Bronchial epithelial cell (primary cell): ENCODE results near the gene TMTC2. TPM values are rescaled to one million over a fixed set of nuclear protein-coding genes. Genes with fewer than 3 reads are reported as not detected.
"Not testable (repeated sequence)": the region's sequence is repeated elsewhere in the genome, so short reads cannot be mapped to it uniquely, and the experiment has no call there.

Experiments
- DNase-seq: peaks from one replicate; pipeline ENCODE4 v3.0.0-alpha.2; 2010; ENCODE audit warnings: low read depth
- FAIRE-seq: peaks from 2 replicates; lab custom pipeline; 2011; peaks lifted over from hg19 to GRCh38; lab: Jason Lieb, UNC
- H3K27me3 ChIP-seq: 2 replicates; pipeline ENCODE4 v1.5.1; 2011; ENCODE audit warnings: low read length; ENCODE audit not compliant: control insufficient read depth, insufficient read depth
- H3K36me3 ChIP-seq: 2 replicates; pipeline ENCODE4 v1.5.1; 2011; ENCODE audit warnings: low read length; ENCODE audit not compliant: control insufficient read depth, insufficient read depth
- H3K4me3 ChIP-seq: 2 replicates; pipeline ENCODE4 v1.5.1; 2011; ENCODE audit warnings: mild to moderate bottlenecking, low read depth, low read length, control low read depth
- total RNA-seq: library from RNA; depleted of rRNA; stranded (reverse); fragments of >200 nt; gene quantifications from 2 replicates; pipeline ENCODE4 v1.2.1, GENCODE V29; 2014
- TF ChIP-seq, protein P1 (sequence below): IDR thresholded peaks from 2 replicates; pipeline ENCODE4 v1.5.1; 2011; ENCODE audit warnings: mild to moderate bottlenecking, moderate library complexity, low read length, control low read depth, inconsistent platforms; ENCODE audit not compliant: insufficient read depth, severe bottlenecking

The TMTC2 gene
- total RNA-seq, 1 donor from 2014 or later = 10.5 TPM

DNA sequence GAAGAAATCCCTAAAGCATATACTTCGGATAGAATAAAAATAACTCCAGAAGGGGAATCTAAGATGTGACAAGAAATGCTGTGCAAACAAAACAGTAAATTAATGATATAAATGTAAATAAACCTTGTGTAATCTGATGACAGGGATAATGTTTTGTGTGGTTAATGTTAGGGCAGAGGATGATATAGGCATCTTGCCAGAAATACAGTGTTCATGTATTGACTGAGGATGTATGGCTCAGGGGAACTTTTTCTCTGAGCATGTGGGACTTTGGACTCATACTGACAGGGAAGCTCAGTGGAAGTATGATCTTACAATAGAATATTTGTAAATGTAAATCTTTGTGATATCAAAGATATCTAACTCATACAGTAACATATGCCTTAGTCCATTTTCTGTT lies 420.2 kb downstream of the TMTC2 start:
- Histone ChIP-seq H3K27me3 (no peaks in the 10 kb centered on the region), H3K4me3 (no peak overlapping the region), H3K36me3 (no peaks in the 10 kb centered on the region)
- TF ChIP-seq, protein P1, sequence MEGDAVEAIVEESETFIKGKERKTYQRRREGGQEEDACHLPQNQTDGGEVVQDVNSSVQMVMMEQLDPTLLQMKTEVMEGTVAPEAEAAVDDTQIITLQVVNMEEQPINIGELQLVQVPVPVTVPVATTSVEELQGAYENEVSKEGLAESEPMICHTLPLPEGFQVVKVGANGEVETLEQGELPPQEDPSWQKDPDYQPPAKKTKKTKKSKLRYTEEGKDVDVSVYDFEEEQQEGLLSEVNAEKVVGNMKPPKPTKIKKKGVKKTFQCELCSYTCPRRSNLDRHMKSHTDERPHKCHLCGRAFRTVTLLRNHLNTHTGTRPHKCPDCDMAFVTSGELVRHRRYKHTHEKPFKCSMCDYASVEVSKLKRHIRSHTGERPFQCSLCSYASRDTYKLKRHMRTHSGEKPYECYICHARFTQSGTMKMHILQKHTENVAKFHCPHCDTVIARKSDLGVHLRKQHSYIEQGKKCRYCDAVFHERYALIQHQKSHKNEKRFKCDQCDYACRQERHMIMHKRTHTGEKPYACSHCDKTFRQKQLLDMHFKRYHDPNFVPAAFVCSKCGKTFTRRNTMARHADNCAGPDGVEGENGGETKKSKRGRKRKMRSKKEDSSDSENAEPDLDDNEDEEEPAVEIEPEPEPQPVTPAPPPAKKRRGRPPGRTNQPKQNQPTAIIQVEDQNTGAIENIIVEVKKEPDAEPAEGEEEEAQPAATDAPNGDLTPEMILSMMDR = no peak
- no peak for DNase-seq
- FAIRE-seq = no peak

DNA sequence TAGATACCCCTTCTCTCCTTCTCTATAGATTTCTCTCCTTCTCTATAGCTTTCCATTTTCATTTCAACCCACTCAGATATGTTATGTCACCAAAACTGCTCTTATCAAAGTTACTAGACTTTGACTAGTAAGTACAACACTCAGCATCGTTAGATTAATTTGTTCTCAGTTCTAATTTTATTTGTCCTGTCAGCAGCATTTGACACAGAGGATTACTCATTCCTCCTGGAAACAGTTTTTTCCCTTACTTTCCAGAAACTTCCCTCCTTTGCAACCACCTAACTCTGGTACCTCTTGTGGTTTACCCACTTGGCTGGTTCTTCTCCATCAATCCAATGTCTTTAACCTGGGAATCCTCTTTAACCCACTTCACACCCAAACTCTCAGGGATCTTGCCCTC lies 423.7 kb downstream of the TMTC2 start:
- H3K27me3 ChIP-seq = no peaks in the 10 kb centered on the region
- DNase-seq (no peak), FAIRE-seq (no peak)
- H3K4me3 ChIP-seq = no peak overlapping the region
- no peaks in the 10 kb centered on the region for H3K36me3 ChIP-seq
- TF ChIP-seq, protein P1 = no peak

GRCh38 chr12:83113945-83114344 lies 427.2 kb downstream of the TMTC2 start:
- TF ChIP-seq, protein P1 = no peak
- no peak for FAIRE-seq
- H3K27me3 ChIP-seq = no peaks in the 10 kb centered on the region
- H3K36me3 ChIP-seq = no peaks in the 10 kb centered on the region
- no peak for DNase-seq
- no peak overlapping the region for H3K4me3 ChIP-seq

GRCh38 chr12:83114966-83115365 lies 428.3 kb downstream of the TMTC2 start:
- FAIRE-seq (no peak), DNase-seq (no peak)
- H3K36me3 ChIP-seq = no peaks in the 10 kb centered on the region
- H3K27me3 ChIP-seq = no peaks in the 10 kb centered on the region
- no peak overlapping the region for H3K4me3 ChIP-seq
- TF ChIP-seq, protein P1 = no peak

DNA sequence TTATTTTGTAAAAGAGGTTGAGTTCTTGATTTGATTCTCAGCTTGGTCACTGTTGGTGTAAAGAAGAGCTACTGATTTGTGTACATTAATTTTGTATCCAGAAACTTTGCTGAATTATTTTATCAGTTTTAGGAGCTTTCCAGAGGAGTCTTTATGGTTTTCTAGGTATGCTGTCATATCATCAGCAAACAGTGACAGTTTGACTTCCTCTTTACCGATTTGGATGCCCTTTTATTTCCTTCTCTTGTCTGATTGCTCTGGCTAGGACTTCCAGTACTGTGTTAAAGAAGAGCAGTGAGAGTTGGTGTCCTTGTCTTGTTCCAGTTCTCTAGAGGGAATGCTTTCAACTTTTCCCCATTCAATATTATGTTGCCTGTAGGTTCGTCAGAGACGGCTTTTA lies 431.2 kb downstream of the TMTC2 start:
- FAIRE-seq, H3K4me3 ChIP-seq: not testable (repeated sequence)

GRCh38 chr12:83121897-83122622 lies 435.4 kb downstream of the TMTC2 start:
- no peak for DNase-seq
- H3K4me3 ChIP-seq = no peak overlapping the region
- H3K27me3 ChIP-seq = no peaks in the 10 kb centered on the region
- TF ChIP-seq, protein P1 = no peak
- no peaks in the 10 kb centered on the region for H3K36me3 ChIP-seq
- no peak for FAIRE-seq

More for the DNA sequence above, 431.2 kb downstream of the TMTC2 start:
- not testable (repeated sequence) for DNase-seq, H3K27me3 ChIP-seq, H3K36me3 ChIP-seq
